GM18868 (cell line): Measurements from ENCODE around the gene HTR3B.
A peak's percentile ranks its signal among the peaks of the same experiment; 100 is the strongest.
"Not testable (repeated sequence)": the region's sequence is repeated elsewhere in the genome, so short reads cannot be mapped to it uniquely, and the experiment has no call there.

Experiments
- ATAC-seq: cut with Tn5 transposase; IDR thresholded peaks from one replicate; pipeline ENCODE4 v1.9.1; 2021; ENCODE audit warnings: mild to moderate bottlenecking, moderate library complexity; ENCODE audit not compliant: unreplicated experiment

HTR3B gene

DNA sequence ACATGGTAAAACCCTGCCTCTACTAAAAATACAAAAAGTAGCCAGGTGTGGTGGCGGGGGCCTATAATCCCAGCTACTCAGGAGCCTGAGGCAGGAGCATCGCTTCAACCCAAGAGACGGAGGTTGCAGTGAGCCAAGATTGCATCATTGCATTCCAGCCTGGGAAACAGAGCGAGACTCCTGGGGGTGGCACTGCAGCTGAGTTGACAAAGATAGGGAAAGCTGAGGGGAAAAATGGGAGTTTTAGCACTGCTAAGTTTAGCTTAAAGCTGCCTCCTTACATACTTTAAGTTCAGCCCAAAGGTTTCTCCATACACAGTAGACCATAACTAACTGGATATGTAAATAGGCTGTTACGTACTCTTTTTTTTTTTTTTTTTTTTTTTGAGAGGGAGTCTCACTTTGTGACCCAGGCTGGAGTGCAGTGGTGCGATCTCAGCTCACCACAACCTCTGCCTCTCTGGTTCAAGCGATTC lies 20.2 kb upstream of the HTR3B start:
- no peak for ATAC-seq

DNA sequence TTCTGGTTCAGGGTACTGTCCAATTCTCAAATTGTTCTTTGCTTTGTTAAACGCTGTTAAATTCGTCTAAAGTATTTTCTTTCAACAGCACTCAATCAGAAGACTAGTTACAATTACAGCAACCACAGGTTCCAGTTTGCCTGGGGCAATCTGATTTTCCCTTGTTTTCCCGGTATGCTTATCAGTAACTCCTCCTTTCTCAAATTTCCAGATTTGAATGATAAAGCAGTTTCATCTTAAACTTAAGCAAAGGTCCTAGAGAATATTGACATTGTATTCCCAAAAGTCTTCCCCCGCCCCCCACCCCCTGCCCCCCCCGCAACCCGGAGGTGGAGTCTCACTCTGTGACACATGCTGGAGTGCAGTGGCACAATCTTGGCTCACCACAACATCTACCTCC lies 18.7 kb upstream of the HTR3B start:
- ATAC-seq, result no peak

DNA sequence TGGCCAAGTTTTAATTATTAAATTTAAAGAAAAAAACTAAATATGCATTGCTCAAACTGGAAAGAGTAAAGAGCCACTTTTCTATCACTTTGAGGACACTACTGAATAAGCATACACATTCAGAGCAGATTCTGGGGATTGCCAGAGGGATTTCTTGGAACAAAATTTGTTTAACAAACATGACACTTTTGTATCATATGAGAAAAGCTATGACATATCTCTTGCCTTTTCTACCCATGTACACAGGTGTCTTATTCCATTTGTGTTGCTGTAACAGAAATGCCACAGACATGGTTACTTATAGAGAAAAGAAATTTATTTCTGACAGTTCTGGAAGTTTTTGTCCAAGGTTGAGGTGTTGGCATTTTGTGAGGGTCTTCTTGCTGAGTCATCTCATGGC lies 15.7 kb upstream of the HTR3B start:
- no peak for ATAC-seq

DNA sequence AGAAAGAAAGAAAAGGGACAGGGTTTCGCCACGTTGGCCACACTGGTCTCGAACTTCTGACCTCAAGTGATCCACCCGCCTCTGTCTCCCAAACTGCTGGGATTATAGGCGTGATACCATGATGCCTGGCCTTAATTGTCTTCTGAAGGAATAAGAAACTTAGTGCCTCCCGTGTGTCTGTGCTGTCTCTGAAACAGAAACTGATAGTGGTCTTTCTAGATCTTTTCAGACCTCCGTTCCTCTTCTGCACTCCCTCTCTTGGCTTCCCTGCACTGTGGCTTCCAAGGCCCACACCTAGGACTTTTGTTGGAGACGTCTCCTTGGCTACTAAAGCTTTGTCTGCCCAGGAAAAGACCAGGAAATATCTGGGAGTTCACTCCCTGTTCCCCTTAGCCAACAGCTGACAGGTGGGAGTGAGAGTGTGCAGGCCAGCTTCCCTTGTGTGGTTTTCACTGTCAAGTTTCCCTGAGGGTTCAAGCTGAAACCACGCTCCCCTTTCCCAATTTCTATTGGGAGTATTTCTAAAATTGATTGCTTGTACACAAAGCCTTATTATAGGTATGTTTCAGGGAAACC lies 10.1 kb upstream of the HTR3B start:
- no peak for ATAC-seq

DNA sequence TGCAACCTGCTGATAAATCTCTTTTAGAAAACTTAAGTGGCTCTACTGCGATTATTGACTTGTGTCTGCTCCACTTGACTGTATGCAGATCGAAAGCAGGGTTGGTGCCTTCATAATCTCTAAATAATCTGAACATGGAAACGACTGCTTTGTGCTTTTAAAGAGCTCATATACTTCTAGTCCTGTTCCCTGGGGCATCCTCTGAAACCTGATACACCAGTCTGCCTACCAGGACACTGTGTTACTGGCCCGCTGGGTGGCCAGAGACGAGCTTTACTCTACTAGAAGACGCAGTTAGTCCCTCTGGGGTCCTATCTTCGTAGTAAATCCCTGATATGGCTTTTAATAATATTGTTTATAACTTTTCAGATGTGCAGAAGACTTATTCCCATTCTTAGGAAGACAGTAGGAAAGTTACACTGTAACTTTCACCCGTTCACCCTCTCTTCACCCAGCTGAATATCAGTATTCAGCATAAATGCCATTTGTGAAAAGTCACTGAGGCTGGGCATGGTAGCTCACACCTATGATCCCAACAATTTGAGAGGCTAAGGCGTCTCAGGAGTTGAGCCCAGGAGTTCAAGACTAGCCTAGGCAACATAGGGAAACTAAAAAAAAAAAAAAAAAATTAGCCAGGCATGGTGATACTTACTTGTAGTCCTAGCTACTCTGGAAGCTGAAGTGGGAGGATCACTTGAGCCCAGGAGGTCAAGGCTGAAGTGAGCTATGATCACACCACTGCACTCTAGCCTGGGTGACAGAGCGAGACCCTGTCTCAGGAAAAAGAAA lies 9.0 kb upstream of the HTR3B start:
- no peak for ATAC-seq

DNA sequence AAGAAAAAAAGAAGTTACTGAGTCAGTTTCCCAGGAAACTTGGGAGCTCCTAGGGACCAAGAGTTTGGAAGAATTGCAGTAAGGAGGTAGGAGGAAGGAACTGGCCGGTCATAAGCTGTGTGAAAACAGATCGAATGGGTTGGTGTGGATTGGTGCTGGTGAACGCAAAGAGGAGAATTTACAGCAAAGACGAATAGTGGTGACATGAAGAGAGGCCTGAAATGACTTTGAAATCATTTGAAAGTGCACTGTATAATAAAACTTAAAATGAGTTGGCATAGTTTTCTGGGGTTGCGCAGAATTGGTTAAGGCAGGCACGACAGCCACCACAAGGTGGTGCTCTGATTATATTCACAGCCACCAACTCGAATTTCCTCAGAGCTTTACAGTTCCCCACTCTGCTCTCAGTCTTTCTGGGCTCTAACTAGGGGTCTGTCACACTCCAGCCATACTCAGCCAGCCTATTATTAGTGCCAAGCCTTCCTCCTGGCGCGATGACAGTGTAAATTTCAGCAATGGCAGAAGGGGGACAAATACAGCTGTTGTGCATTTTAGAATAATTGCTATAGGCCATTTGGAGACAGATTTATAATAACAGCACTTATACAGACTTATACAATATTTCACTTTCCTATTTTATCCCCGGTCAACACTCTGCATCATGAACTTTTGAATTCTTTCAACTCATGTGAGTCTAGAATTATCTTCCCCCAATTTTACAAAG lies 8.3 kb upstream of the HTR3B start:
- ATAC-seq, result peak; percentile 70

DNA sequence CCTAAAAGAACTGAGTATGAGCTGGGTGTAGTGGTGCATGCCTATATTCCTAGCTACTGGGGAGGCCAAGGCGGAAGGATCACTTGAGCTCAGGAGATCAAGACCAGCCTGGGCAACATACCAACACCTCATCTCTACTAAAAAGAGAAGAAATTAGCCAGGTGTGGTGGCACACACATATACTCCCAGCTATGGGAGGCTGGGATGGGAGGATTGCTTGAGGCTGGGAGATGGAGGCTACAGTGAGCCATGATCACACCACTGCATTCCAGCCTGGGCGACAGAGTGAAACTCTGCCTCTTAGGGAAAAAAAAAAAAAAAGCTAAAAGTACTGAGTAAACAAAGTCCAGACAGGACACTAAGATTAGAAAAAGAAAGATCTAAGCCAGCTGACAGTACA lies 3.5 kb upstream of the HTR3B start:
- ATAC-seq, result no peak

DNA sequence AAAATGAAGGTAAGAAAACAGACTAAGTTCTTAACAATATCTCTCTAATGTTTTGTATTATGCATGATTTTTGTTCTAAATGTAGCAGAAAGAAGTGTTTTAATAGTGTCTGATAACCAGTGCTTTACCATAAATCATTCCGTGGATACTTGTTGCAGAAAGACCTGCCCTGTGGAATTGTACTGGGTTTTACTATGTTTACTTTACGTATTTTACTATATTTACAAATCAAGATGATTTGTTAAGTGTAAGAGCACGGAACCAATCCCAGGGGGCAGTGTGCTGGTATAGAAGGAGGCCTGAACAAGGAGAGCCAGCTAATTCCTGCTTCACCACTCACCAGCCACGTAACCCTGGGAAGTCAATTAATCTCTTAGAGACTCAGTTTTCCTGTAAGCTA lies 1.4 kb downstream of the HTR3B start:
- no peak for ATAC-seq

DNA sequence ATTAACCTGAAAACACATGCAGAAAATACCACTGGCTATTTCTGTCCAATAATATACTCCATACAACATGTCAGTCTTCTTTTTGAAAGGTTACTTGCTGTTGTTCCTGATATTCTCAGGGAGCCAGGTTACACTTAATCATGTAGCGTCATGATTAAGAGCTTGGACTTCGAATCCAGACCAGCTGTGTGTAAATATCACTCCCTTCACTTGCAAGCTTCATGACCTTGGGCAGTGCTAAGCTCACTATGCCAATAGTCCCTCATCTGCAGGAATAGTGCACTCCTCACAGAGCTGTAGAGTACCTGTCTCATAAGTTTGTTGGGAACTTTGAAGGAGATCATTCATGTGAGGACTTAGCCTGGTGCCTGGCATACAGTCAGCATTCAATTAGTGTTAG lies 1.9 kb downstream of the HTR3B start:
- no peak for ATAC-seq

DNA sequence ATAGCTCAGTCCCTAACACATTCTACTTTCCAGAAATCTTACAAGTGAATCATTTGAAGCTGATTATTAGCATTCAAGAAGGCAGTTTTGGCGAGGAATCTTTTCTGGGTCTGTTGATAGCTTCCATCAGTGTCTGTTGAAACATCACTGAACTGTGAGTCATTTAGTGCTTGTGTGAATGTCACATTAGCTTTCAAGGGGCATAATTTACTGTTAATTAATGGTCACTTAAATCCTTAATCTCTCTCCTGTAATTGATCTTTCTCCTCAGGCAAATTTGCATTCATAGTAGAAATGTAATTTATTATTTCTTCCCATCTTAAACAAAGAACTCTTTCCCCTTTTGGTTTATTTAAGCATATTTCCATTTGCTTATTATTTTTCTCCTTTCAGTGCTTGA lies 2.6 kb downstream of the HTR3B start:
- no peak for ATAC-seq

DNA sequence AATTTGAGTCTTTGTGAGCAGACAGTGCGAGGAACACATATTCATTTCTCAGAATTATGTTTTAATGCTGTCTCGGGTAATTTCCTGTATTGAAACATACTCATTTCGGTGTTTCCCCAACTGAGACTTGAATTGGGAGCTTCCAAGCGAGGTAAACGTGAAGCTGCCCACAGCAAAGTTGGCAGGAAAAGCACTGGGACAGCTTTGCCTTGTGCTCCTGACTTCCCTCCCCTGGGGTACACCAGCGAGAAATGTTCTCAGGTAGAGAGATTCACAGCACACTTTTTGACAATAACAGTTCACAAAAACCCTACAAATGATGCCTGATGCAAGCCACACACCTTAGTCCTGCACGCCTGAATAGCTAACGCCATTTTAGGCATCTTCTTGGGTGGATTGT lies 3.1 kb downstream of the HTR3B start:
- no peak for ATAC-seq

DNA sequence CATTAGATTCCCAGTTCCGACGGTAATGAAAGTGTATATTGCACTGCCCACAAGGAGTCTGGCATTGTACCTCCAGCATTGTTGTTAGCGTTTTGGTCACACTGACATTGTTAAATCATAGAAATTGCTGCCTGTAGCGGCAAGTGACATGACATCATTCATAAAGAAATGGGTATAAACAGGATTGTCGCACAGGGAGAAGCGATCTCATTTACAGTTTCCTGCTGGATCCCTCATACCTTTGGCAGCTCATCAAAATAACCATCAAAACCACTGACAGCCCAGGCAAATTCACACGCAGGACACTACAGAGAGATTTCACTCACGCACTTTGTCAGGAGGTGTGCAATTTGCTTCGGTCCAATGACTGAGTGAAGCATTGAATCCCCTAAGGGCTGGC lies 3.5 kb downstream of the HTR3B start:
- no peak for ATAC-seq

DNA sequence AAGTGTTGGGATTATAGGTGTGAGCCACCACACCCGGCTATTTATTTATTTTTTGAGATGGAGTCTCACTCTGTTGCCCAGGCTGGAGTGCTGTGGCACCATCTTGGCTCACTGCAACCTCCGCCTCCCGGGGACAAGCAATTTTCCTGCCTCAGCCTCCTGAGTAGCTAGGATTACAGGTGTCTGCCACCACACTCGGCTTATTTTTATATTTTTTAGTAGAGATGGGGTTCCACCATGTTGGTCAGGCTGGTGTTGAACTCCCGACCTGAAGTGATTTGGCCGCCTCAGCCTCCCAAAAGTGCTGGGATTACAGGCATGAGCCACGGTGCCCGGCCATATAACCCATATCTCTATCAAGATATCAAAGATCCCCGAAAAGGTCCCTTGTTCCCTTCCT lies 6.9 kb downstream of the HTR3B start:
- ATAC-seq, result not testable (repeated sequence)

DNA sequence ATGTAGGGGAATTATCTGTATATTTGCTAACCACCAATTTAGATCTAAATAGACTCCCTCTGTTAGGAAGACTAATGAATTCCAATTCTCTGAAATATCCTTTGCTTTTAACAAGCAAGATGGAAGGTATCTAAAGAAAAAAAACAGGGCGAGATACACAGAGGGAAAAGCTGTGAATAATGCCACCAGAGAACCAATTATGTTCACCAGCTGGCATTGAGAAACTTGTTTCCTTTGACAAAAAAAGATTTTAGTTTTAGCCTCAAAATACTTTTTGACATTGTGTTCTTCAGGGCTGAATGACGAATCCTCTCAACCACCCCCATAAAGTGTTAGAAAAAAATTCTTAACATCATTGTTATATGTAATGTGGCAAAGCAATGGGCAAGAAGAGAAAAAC lies 19.0 kb downstream of the HTR3B start:
- no peak for ATAC-seq

DNA sequence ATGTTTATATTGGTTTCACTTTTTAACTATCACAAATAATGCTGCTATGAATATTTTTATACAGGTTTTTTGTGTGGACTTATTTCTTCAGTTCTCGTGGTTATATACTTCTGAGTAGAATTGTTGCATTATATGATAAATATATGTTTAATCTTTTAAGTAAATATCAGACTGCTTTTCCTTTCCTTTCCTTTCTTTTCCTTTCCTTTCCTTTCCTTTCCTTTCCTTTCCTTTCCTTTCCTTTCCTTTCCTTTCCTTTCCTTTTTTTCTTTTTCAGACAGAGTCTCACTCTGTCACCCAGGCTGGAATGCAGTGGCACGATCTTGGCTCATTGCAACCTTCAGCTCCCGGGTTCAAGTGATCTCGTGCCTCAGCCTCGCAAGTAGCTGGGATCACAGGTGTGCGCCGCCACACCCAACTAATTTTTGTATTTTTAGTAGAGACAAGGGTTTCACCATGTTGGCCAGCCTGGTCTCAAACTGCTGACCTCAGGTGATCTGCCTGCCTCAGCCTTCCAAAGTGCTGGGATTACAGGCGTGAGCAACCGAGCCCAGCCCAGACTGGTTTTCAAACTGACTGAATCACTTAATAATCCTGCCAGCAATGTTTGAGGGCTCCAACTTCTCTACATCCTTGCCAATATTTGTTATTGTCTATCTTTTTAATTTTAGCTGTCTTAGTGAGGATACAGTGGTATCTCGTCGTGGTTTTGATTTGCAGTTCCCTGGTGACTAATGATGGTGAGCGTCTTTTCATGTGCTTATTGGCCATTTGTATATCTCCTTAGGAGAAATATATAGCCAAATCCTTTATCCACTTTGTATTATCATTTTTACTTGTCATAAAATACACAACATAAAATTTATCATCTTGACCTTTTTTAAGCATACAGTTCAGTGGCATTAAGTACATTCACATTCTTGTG lies 21.9 kb downstream of the HTR3B start:
- ATAC-seq, result no peak

DNA sequence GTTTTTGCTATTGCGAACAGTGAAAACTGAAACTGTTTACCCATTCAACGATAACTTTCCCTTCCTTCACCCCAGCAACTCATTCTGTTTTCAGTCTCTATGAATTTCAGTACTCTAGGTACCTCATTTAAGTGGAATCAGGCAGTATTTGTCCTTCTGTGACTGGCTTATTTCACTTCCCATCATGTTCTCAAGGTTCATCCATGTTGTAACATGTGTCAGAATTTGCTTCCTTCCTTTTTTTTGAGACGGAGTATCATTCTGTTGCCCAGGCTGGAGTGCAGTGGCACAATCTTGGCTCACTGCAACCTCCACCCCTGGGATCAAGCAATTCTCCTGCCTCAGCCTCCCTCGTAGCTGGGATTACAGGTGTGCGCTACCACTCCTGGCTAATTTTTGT lies 23.7 kb downstream of the HTR3B start:
- ATAC-seq, result no peak

DNA sequence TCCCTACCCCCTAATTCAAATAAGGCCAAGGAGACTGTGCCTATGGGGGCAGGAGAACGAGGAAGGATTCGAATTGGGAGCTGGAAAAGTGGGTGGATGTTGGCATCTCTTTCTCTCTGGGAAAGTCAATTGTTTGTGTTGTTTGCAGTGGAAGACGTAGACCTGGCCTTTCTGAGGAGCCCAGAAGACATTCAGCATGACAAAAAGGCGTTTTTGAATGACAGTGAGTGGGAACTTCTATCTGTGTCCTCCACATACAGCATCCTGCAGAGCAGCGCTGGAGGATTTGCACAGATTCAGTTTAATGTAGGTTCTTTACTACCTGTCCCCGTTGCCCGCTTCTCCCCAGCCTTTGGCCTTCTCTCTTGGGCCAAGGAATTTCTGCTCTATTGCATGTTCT lies 28.2 kb downstream of the HTR3B start:
- ATAC-seq, result no peak

DNA sequence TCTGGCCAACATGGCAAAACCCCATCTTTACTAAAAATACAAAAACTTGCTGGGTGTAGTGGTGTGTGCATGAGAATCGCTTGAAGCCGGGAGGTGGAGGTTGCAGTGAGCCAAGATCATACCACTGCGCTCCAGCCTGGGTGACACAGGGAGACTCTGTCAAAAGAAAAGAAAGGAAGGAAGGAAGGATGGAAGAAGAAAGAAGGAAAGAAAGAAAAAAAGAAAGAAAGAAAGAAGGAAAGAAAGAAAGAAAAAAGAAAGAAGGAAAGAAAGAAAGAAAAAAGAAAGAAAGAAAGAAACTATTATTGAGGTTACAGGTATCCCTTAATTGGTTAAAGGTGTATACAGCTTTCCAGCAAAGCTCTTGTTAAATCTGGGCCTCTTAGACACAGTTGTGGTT lies 29.6 kb downstream of the HTR3B start:
- not testable (repeated sequence) for ATAC-seq

DNA sequence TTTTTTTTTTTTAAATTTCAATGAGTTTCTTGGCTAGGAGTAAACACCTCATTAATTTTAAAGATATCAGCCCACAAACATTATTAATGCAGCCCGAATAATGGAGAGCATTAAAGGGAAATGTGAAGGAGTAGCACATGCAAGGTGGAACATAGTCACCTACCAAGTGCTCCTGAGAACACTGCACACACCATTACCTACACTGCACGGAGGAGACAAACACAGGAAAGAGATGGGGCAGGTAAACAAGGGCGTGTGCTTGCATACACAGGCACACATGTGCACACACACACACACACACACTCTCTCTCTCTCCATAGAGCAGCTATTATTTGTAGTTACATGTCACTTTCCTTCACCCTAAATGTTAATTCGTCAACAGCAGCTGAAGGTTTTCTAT lies 30.2 kb downstream of the HTR3B start:
- ATAC-seq, result no peak

DNA sequence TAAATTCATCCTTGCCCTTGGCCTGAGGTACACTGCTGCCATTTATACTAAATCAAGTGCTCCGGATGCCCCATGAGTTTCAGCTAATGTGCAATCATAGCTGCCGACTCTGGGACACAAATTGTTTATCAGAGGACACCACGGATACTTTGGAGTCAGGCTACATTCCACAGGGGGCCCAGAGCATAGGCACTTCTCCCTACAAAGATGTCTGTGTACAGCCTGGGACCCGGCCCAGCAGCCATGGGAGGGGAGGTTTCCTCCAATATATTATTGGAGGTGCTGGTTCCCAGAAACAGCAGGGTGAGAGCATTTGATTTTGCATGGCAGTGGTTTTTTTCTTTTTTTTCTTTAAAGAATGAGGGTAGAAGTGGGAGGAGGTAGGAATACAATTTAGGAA lies 31.3 kb downstream of the HTR3B start:
- ATAC-seq, result no peak

DNA sequence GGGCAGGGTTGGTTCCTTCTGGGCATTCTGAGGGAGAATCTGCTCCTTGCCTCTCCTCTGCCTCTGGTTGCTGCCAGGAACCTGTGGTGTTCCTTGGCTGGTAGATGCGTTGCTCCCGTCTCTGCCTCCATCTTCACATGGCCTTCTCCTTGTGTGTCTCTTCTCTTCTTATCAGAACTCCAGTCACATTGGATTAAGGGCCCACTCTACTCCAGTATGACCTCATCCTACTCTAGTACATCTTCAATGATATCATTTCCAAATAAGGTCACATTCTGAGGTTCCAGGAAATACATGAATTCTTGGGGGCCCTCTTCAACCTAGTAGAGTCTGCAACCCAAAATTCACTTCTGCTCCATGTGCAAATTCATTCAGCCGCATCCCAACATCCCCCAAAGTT lies 33.3 kb downstream of the HTR3B start:
- ATAC-seq, result no peak
